ENCODE measurements around the gene TSPAN11.
A peak's percentile ranks its signal among the peaks of the same experiment; 100 is the strongest.

The TSPAN11 gene

DNA sequence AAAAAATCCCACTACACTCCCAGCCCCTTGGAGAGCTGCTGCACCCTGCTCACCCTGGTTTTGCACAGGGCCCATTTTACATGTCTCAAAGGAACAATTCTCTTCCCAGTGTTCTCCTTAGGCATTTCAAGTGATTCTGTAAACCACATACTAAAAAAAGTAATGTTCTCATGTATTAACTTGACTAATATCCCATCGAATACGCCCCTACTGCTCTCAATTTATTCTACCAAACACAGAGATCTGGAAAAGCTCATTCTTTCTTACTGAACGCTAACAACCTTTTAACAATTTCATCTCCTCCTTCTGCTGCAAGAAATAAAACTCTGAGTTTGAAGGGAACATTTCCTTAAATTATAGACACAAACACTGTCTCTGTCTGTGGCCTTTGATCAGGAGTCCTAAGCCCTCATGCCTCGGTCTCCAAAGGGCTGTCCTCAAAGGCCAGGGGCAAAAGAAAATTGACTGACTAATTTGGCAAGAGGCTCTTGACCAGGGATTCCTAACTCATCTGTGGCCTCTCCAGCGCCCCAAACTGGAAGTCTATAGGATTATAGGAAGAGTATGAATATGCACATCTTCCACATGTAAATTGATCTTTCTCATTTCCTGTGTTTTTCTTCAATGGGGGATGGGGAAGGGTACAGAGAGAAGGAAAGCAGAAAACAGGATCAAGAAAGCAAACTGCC, 17.1 kb upstream of the TSPAN11 start:
- DNase-seq, result no peak
- intact Hi-C loops (cut with DNase I), result no loop called here

DNA sequence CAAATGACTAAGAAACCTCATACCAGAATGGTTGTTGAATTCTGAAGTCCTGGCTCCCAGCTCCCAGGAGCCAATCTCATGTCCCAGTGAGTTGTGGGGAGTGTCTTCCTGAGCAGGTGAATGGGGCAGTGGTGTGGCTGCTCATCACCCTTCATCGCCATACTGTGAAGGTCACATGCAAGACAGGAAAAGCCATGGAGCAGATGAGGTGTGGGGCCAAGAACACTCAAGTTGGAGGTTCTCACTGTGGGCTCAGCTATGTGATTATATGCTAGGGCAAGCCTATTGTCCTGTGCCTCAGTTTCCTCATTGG, 16.6 kb upstream of the TSPAN11 start:
- no peak for DNase-seq
- intact Hi-C loops (cut with DNase I), result no loop called here

DNA sequence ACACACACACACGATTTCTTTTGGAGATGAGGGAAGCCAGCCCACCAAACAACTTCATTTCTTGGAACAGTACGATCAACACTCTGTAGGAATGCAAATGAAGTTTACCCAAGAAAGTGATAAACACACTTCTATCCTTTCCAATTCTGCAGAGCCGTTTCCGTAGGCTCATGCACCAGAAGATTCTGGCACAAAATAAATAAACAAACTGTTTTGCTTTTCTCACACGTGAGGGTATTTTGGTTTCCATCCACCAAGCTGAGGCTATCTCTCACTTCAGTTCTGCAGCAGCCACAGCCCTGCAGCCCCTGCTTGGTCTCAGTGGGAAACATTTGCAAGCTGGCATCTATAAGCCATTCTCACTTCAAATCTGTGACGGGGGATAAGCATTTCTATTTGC, 15.3 kb upstream of the TSPAN11 start:
- no peak for DNase-seq
- intact Hi-C loops (cut with DNase I), result no loop called here

DNA sequence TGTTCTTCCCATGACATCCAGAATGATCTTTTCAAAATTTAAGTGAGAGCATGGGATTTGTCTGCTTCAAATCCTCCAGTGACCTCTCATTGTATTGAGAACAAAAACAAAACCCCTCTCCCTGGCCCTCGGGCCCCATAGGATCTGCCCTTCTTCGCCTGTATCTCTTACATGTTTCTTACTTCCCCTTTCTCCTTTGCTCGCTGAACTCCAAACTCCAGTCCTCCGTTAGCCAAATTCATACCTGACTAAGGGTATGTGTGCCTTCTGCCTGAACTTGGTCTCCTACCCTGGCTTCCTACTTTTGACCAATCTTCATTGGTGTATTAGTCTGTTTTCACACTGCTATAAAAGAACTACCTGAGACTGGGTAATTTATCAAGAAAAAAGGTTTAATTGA, 13.2 kb upstream of the TSPAN11 start:
- DNase-seq, result no peak
- intact Hi-C loops (cut with DNase I), result no loop called here

DNA sequence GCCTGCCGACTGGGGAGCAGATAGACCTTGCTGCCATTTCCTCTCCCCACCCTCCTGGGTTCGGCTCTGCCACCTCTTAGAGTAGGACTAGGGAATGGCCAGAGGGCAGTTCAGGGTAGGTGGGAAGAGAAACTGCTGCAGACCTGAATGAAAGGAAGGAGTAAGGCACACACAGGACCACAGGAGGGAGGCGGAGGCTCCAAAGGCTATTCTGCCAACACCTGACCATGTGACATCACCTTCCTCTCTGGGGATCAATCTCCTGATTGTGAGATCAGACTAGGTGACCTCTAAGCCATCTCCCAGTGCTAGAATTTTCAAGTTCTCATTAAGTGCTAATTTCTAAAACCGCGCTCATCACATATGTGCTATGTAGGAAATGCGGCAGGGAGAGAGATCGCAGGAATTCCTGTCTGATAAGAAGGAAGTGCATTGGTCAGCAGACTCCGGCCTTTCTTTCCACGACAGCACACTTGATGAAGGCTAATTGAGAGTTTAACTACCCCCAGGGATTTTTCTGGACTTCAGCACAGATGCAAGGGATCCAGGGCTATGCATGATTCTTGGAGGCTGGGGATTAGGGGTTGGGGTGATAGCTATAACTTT, 11.5 kb upstream of the TSPAN11 start:
- DNase-seq, result no peak
- intact Hi-C loops (cut with DNase I), result no loop called here

DNA sequence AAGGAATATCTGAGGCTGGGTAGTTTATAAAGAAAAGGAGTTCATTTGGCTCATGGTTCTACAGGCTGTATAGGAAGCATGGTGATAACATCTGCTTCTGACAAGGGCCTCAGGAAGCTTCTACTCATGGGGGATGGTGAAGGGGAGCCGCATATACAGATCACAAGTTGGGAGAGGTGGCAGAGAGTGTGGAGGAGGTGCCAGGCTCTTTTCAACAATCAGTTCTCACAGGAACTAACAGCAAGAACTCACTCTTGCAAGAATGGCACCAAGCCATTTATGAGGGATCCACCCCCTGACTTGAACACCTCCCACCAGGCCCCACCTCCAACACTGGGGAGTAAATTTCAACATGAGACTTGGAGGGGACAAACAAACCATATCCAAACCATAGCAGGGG, 3.5 kb upstream of the TSPAN11 start:
- DNase-seq, result no peak
- intact Hi-C loops (cut with DNase I), result no loop called here

DNA sequence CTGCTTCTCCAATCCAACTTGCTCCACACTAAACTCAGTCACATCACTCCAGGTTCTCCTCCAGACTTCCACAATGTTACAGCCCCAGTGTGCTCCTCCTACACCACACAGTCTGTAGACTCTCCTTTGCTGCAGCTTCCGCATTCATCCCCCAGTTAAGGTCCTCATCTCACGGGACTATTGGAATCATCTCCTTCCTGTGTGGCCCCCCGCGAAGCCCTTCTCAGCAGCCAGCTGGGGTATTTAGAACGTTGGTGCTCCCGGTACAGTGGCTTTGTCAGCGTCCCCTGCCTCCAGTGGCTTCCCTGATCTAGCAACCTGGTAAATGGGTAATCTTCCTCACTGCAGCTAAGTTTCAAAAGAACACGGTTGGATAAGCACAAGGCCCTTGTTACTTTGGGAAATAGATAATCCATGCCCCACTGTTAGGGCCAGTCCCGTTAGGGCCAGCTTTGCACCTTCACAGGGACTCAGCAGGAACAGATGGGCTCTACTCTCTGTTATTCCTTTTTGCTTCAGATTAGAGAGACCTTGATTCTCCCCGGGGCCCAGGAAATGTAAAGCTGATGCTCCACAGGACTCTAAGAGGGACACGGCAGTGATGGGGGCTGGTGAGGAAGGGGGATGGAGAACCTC, 823 bp upstream of the TSPAN11 start:
- no peak for DNase-seq
- intact Hi-C loops (cut with DNase I), result no loop called here

DNA sequence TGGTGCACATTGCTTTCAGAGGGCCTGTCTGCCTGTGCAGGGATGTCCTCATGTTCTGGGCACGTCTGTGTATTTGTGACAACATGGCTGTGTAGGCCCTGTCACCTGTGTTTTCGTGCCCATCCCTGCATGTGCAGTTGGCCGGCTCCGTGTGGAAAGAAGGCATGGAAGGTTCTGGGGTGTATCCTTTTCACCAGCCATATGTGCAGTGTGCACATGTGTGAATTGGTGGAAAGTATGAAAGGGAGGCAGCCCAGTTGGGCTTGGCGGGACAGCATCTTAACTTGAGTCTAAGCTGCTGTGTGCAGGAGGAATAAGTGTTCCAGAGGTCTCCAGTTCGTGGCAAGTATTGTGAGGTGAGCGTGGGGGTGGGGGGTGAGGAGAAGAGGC, 669 bp downstream of the TSPAN11 start:
- intact Hi-C loops (cut with DNase I), result no loop called here
- DNase-seq, result no peak

DNA sequence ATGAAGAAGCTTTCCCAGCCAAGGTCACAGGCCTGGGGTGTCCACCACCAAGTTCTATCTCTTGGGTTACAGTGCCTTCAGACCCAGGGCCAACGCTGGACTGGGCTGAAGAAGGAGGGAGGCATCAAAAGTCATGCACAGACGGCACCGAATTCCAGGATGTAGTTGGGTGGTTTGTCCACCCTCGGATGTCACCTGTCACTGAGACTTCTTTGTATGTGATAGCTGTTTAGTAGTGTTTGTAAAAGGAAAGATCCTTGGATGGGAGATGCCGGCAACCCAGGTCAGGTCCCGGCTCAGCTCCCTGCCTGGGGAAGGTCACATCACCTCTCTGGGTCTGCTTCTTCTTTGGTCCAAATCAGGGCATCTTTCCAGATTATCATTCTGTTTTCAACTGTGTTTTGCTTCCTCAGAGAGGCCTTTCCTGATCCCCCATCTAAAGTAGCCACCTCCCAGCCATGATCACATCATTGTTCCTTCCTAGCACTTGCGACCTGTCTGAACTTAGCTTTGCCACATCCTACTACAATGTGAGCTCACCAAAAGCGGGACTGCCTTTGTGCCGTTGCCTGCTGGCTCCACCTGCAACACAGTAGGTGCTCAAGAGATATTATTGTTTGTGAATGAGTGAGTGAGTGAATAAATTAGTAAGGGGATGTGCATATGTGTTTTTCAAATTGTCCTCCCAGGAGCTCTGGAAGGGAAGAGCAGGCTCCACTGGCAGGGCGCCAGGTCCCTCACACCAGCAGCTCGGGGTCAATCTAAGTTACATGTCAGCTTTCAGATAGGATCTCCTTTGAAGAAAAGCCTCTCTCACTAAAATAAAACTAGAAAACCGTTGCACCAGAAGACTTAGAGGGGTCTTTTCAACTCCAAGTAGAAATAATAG, 2.1 kb downstream of the TSPAN11 start:
- DNase-seq, result no peak
- intact Hi-C loops (cut with DNase I), result no loop called here

DNA sequence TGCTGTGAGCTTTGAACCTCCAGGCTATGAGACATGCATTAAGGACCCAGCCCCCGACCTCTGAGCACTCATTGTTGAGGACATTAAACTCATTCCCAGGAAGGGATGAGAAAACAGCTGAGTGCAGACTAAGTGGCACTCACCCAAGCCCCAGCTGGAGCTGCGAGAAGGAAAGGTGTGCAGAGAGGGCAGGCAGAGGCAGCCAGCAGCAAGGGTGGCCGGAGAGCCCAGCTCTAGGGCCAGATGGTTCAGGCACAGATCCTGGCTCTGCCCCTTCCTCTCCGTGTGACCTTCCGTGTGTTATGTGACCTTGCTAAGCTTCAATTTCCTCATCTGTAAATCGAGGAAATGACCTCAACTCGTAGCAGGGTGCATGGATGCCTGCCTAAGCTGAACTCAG, 3.7 kb downstream of the TSPAN11 start:
- intact Hi-C loops (cut with DNase I), result no loop called here
- DNase-seq, result no peak

DNA sequence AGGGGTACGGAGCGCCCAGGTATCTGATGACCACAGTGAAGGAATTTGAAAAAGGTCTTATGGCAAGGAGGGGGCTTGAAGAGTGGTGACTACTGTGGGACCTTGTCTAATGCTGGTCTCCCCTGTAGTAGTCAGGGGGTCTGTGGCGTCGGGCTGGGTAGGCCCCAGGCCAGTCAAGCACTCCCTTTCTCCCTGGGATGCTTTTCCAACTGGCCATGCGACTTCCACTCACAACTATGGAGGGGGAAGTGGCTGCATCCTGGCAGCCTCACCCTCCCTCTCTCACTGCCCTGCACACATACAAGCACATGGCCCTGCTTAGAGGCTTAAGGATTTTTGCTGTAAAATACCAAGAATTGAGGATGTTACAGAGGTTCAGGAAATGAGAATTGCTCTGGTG, 4.1 kb downstream of the TSPAN11 start:
- intact Hi-C loops (cut with DNase I), result no loop called here
- no peak for DNase-seq

DNA sequence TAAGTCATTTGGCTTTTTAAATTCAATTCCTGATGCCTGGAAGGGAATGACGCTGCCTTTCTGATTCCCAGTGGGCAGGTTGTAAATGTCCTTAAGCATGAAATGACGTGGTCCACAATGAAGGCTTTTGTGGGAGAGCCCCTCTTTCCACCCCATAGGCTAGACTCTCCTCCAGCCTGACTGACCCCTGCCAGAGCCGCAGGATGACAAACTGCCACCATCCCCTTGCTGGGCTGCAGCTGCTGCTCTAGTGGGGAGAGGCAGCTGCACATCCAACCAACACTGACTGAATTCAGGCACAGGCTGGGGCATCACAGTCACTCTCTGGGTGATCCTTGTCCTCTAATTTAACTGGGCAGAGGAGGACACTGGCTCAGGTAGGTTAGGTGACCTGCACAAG, 6.3 kb downstream of the TSPAN11 start:
- DNase-seq, result no peak
- intact Hi-C loops (cut with DNase I), result no loop called here

DNA sequence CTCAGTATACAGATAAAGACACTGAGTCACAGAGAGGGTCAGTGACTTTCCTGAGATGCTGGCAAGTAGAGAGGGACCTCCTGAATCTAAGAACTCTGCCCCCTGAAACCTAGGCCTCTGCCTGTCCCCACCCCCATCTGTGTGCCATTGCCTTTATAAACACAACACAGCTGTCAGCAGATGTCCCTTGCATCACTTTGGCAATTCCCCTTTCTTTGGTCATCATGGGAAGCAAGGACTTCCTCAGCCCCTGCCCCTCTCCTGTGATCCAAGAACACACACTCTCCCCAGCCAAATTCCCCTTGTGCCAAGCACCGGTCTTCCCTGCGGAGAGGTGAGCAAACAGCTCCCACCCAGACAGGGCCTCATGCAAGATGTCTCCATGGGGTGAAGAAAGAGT, 8.3 kb downstream of the TSPAN11 start:
- no peak for DNase-seq

DNA sequence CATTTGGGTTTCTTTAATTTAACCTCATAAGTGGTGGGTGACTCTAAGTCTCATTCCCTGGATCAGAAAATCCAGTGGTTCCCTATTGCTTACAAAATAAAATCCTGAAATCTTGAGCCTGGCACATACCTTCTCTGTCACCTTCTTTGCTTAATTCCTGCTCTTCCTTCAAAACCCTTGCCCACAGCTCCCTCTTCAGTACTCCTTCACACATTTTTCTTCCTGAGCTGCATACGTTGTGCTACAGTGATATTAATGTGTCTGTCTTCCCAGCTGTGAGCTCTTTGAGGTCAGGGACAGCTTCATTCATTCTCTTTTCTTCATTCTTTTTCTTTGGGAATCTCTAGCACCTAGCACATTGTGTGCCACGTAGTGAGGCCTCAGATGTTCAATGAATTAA, 9.5 kb downstream of the TSPAN11 start:
- no peak for DNase-seq
- intact Hi-C loops (cut with DNase I), result no loop called here

More for the DNA sequence above, 8.3 kb downstream of the TSPAN11 start:
- intact Hi-C loops (cut with DNase I), result no loop called here

DNA sequence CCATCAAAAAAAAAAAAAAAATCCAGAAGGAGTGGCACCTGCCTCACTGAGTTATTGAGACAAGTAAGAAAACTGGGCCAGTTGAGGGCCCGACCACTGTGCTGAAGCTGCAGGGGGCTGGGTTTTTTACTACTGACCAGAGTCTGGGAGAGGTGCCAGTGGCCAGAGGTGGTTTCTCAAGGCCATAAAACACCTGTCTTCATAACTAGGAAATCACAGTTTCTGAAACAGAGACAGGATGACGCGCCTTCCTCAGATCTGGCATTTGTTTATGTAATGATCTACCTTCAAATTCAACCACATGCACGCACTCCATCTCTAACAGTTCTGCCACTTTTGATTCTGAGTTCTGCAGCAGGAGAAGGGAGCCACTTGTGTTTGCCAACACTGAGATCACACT, 12.7 kb downstream of the TSPAN11 start:
- intact Hi-C loops (cut with DNase I), result no loop called here
- no peak for DNase-seq

DNA sequence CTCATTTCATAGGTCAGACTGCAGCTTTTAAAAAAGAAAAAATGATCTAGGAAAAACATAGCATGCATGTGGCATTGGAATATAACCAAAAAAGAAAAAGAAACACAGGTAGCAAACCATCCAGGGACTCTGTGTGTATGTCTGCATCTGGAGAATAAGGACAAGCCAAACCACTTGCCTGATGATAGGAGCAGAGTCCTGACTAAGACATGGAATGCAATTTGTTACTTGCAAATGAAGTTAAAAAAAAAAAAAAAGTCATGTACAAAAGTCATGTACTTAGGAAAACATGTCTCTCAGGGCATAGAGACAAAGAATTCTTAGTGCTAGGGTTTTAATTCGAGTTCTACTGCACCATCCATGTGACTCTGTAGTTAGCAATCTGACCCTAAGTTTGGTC, 15.9 kb downstream of the TSPAN11 start:
- intact Hi-C loops (cut with DNase I), result no loop called here
- DNase-seq, result no peak

DNA sequence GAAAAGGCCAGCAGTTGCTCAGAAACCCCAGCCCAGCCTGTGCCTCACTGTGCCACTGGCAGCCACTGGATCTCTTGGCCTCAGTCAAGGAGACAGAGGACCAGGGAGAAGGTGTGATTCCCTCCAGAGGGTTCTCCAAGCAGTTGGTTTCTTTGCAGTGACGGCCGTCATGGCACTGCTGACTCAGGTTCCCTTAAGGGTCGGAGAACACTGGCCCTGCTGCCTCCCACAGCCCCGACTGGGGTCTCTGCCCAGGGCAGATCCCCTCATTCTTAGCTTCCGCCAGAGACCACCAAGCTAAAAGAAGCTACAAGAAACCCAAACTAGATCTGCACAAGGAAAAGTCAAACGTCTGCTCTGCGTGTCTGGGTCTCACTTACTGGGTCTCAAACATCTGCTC, 16.4 kb downstream of the TSPAN11 start:
- DNase-seq, result no peak
- intact Hi-C loops (cut with DNase I), result no loop called here

DNA sequence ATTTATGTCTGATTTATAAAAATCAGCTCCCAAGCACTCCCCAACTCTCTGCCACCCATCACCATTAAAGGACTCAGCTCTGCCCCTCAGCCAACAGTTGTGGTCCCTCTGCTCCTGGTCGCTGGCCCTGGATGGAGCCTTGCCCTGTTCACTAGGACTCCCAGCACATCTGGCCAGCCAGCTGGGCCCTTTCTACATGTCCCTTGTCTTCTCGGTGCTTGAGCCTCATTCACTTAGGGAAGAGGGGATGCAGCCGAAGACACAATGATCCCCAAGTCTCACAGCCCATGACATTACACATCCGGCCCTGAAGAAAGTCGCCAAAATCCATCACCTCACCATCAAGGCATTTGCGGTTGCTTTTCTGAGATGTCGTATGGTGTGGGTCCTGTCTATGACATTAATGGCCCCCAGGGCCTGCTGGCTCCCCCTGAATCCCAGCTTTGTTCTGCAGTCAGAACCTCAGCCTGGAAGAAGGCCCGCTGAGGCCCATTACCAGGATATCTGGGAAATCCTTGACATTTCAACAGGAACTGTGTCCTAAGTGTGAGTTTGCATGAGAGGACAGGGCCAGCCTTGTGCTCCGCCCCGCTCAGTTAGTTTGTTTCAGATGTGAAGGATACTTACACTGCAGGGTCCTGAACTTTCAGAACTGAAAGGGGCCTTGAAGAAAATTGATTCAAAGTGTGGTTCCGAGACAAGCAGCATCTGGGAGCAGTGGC, 19.1 kb downstream of the TSPAN11 start:
- DNase-seq, result no peak
- intact Hi-C loops (cut with DNase I), result no loop called here

DNA sequence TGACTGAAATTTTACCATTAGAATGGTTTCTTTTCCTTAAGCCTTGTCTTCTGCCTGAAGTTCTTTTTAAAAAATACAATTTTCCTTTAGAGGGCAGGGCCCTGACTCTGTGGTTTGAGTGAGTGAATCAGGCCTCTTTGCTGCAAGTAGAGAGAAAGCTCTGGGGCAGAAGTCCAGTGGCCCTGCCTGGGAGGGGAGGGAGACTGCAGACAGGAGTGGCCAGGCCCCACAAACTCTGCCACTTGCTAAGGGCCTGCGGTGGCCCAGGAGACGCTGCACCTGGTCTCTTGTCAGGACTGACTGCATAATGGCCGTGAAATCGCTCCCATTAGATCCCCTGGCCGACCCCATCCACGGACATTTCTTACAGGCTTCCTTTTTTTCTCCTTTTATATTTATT, 25.5 kb downstream of the TSPAN11 start:
- peak in 1 of 10 donors; percentile 72 for DNase-seq
- intact Hi-C loops (cut with DNase I), result no loop called here

DNA sequence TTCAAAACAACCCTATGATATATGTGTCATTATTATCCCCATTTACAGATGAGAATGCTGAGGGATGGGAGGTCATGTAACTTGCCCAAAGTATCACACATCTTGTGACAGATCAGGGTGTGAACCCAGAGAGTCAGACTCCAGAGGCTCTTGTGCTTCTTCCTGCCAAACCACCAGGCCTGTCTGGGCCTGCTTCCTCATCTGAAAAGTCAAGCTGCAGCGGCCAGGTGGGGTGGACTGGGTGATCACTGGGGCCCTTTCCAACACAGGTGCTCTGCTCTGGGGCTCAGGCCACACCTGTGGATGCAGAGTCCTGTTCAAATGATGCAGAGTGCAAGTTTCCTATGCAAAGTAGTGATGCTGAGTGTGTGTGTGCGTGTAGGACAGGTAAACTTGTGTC, 26.7 kb downstream of the TSPAN11 start:
- intact Hi-C loops (cut with DNase I), result no loop called here
- peak in 1 of 10 donors; percentile 77 for DNase-seq
